Peyer's patch (tissue), 4 donors: ENCODE data around the gene GAP43.

Source experiments
- POLR2A ChIP-seq, 2 donors: fragments of 450-650 bp; IDR thresholded peaks; one replicate each; pipeline ENCODE4 v1.5.1; 2017; ENCODE audit warnings: antibody characterized with exemption in 2 of 2, mild to moderate bottlenecking in 2 of 2, moderate library complexity in 2 of 2
- TF ChIP-seq, protein P1 (sequence below), 6 experiments: fragments of 450-650 bp in 4 of 6; fragments of 200-600 bp in 2 of 6; sonication (generic) in 1 of 6; IDR thresholded peaks; one replicate each; pipeline ENCODE4 v1.5.1; 2017 to 2019; ENCODE audit warnings: antibody characterized with exemption in 6 of 6, mild to moderate bottlenecking in 3 of 6, moderate library complexity in 1 of 6

DNA sequence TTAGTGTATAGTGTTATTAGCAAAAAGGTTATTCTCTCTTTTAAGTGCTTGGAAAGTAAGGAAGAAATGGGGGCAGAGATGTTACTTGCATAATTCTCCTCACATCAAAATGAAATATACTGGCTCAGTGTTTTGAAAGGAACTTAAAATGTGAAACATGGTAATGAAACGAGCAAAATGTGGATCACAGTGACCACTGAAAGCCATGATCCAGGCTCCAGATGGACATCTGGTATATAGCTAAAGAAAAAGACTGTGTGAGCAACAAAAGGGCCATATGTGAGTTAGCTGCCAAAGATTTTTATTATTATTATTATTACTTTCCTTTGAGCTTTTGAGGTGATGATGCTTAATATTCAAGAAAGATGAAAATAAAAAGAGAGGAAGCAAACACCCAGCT, 89.6 kb downstream of the GAP43 start:
- TF ChIP-seq, protein P1, sequence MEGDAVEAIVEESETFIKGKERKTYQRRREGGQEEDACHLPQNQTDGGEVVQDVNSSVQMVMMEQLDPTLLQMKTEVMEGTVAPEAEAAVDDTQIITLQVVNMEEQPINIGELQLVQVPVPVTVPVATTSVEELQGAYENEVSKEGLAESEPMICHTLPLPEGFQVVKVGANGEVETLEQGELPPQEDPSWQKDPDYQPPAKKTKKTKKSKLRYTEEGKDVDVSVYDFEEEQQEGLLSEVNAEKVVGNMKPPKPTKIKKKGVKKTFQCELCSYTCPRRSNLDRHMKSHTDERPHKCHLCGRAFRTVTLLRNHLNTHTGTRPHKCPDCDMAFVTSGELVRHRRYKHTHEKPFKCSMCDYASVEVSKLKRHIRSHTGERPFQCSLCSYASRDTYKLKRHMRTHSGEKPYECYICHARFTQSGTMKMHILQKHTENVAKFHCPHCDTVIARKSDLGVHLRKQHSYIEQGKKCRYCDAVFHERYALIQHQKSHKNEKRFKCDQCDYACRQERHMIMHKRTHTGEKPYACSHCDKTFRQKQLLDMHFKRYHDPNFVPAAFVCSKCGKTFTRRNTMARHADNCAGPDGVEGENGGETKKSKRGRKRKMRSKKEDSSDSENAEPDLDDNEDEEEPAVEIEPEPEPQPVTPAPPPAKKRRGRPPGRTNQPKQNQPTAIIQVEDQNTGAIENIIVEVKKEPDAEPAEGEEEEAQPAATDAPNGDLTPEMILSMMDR (IDR thresholded peaks at IDR 0.05) = no peak
- TF ChIP-seq POLR2A (IDR thresholded peaks at IDR 0.05) = no peak
